ENCODE results near the gene NUDT6. TPM values are rescaled to one million over a fixed set of nuclear protein-coding genes. Genes with fewer than 3 reads are reported as not detected.

Gene NUDT6
- total and polyA plus RNA-seq, 10 donors, result 1.4 to 12.5 (median 5.1) TPM

GRCh38 chr4:122928930-122929329 lies 6.5 kb upstream of the NUDT6 start:
- Histone ChIP-seq H3K27ac (no peak overlapping the region), H3K36me3 (peaks cover 0 to 60% (median 23%) of the 10 kb centered on the region in 6 donors), H3K4me1 (peaks cover 0 to 27% (median 7%) of the 10 kb centered on the region in 6 donors), H3K9me3 (no peaks in the 10 kb centered on the region), H3K4me3 (no peak overlapping the region), H3K27me3 (replicated peaks in 1 of 7) (no peaks in the 10 kb centered on the region)
- 63 to 85% (median 69%) methylated on average over 1 of the region's 1 CpG for WGBS, 5 donors
- intact Hi-C loops (cut with DNase I; ENCODE audit: low total_unique reads), result no loop called here
- no peak for DNase-seq
- TF ChIP-seq CTCF (IDR thresholded peaks at IDR 0.05 in 8 of 11, conservative IDR thresholded peaks at IDR 0.05 in 3 of 11), result no peak
- no peak for TF ChIP-seq POLR2AphosphoS5 (IDR thresholded peaks at IDR 0.05)
- no peak for TF ChIP-seq POLR2A (IDR thresholded peaks at IDR 0.05)

GRCh38 chr4:122922877-122923511 lies 597 bp upstream of the NUDT6 start:
- intact Hi-C loops (cut with DNase I; ENCODE audit: low total_unique reads), result no loop called here
- WGBS, 5 donors, result 0% methylated on average over 34 of the region's 34 CpGs

GRCh38 chr4:122921300-122921699 lies 1.1 kb downstream of the NUDT6 start:
- 84 to 97% (median 93%) methylated on average over 5 of the region's 5 CpGs for WGBS, 5 donors
- Histone ChIP-seq H3K27ac (peak overlapping the region in 5 of 8 donors; percentile 67 to 85 (median 82)), H3K9me3 (no peaks in the 10 kb centered on the region), H3K36me3 (no peaks in the 10 kb centered on the region), H3K27me3 (replicated peaks in 1 of 7) (no peaks in the 10 kb centered on the region), H3K4me3 (peak overlapping the region in 5 of 8 donors; percentile 69 to 95 (median 92)), H3K4me1 (peaks cover 0 to 40% (median 20%) of the 10 kb centered on the region in 6 donors)
- intact Hi-C loops (cut with DNase I; ENCODE audit: low total_unique reads), result no loop called here
- TF ChIP-seq POLR2AphosphoS5 (IDR thresholded peaks at IDR 0.05), result no peak
- TF ChIP-seq POLR2A (IDR thresholded peaks at IDR 0.05), result no peak
- TF ChIP-seq CTCF (IDR thresholded peaks at IDR 0.05 in 8 of 11, conservative IDR thresholded peaks at IDR 0.05 in 3 of 11), result no peak
- DNase-seq, result no peak

More at GRCh38 chr4:122922877-122923511, 597 bp upstream of the NUDT6 start:
- peaks cover 0 to 42% (median 20%) of the 10 kb centered on the region in 6 donors for H3K4me1 ChIP-seq
- DNase-seq, result peak; percentile 94
- peaks cover 0 to 6% (median 0%) of the 10 kb centered on the region in 6 donors for H3K36me3 ChIP-seq
- TF ChIP-seq POLR2AphosphoS5 (IDR thresholded peaks at IDR 0.05) (peak in 2 of 3 donors; percentile 51 to 76), CTCF (IDR thresholded peaks at IDR 0.05 in 8 of 11, conservative IDR thresholded peaks at IDR 0.05 in 3 of 11) (no peak), POLR2A (IDR thresholded peaks at IDR 0.05) (no peak)
- peak overlapping the region; percentile 59 to 85 (median 80) for H3K27ac ChIP-seq
- H3K4me3 ChIP-seq, result peak overlapping the region; percentile 69 to 95 (median 92)
- no peaks in the 10 kb centered on the region for H3K9me3 ChIP-seq
- no peaks in the 10 kb centered on the region for H3K27me3 ChIP-seq (replicated peaks in 1 of 7)

GRCh38 chr4:122920473-122920872 lies 1.9 kb downstream of the NUDT6 start:
- Histone ChIP-seq H3K27ac (no peak overlapping the region), H3K27me3 (replicated peaks in 1 of 7) (no peaks in the 10 kb centered on the region), H3K36me3 (peaks cover 0 to 5% (median 0%) of the 10 kb centered on the region in 6 donors), H3K4me1 (peaks cover 0 to 37% (median 20%) of the 10 kb centered on the region in 6 donors), H3K9me3 (no peaks in the 10 kb centered on the region), H3K4me3 (no peak overlapping the region)
- intact Hi-C loops (cut with DNase I; ENCODE audit: low total_unique reads), result no loop called here
- no peak for DNase-seq
- TF ChIP-seq CTCF (IDR thresholded peaks at IDR 0.05 in 8 of 11, conservative IDR thresholded peaks at IDR 0.05 in 3 of 11), result no peak
- no peak for TF ChIP-seq POLR2A (IDR thresholded peaks at IDR 0.05)
- no peak for TF ChIP-seq POLR2AphosphoS5 (IDR thresholded peaks at IDR 0.05)
- 84 to 94% (median 90%) methylated on average over 5 of the region's 5 CpGs for WGBS, 5 donors
